Measurements from ENCODE around the gene KCNH2. TPM values are rescaled to one million over a fixed set of nuclear protein-coding genes. Genes with fewer than 3 reads are reported as not detected.

KCNH2 gene
- total and polyA plus RNA-seq, 12 donors: 50.2 to 126 (median 78.4) TPM

GRCh38 chr7:150970424-150970823 is 7.7 kb downstream of the KCNH2 start:
- ATAC-seq (no peak), DNase-seq (no peak)
- Histone ChIP-seq H3K9me3 (no peaks in the 10 kb centered on the region), H3K27me3 (peaks cover 8 to 47% (median 21%) of the 10 kb centered on the region in 7 donors), H3K4me3 (no peak overlapping the region), H3K27ac (peak overlapping the region in 6 of 10 donors; percentile 50 to 93 (median 76)), H3K36me3 (no peaks in the 10 kb centered on the region), H3K4me1 (peaks cover 25 to 98% (median 60%) of the 10 kb centered on the region in 9 donors)
- intact Hi-C loops (cut with DNase I): no loop called here
- no peak for TF ChIP-seq CTCF (IDR thresholded peaks at IDR 0.05)
- 69 to 70% methylated on average over 11 of the region's 11 CpGs for WGBS, 2 donors

- DNase-seq (no peak), ATAC-seq (no peak)
- peaks cover 25 to 98% (median 65%) of the 10 kb centered on the region in 9 donors for H3K4me1 ChIP-seq
- WGBS, 2 donors: 60 to 71% methylated on average over 7 of the region's 7 CpGs
- H3K9me3 ChIP-seq: no peaks in the 10 kb centered on the region
- H3K36me3 ChIP-seq: no peaks in the 10 kb centered on the region
- intact Hi-C loops (cut with DNase I): loop anchor here in 2 of 10 donors (5.0 to 10.0 kb wide), 3 partner anchors 45 to 145 kb away; no protein-coding TSS in a partner anchor
- H3K27ac ChIP-seq: peak overlapping the region in 7 of 10 donors; percentile 29 to 93 (median 58)
- no peak overlapping the region for H3K4me3 ChIP-seq
- H3K27me3 ChIP-seq: peaks cover 0 to 38% (median 12%) of the 10 kb centered on the region in 7 donors
- no peak for TF ChIP-seq CTCF (IDR thresholded peaks at IDR 0.05)
Measured at GRCh38 chr7:150969475-150969874, 8.6 kb downstream of the KCNH2 start.

GRCh38 chr7:150968734-150969372 is 9.3 kb downstream of the KCNH2 start:
- peaks cover 21 to 98% (median 66%) of the 10 kb centered on the region in 9 donors for H3K4me1 ChIP-seq
- DNase-seq (no peak), ATAC-seq (no peak)
- H3K27me3 ChIP-seq: peaks cover 0 to 31% (median 7%) of the 10 kb centered on the region in 7 donors
- H3K4me3 ChIP-seq: no peak overlapping the region
- TF ChIP-seq CTCF (IDR thresholded peaks at IDR 0.05): no peak
- no peaks in the 10 kb centered on the region for H3K36me3 ChIP-seq
- H3K27ac ChIP-seq: peak overlapping the region in 7 of 10 donors; percentile 19 to 93 (median 58)
- WGBS, 2 donors: 48 to 52% methylated on average over 16 of the region's 16 CpGs
- intact Hi-C loops (cut with DNase I): loop anchor here in 2 of 10 donors (5.0 to 10.0 kb wide), 3 partner anchors 46 to 146 kb away; no protein-coding TSS in a partner anchor
- H3K9me3 ChIP-seq: no peaks in the 10 kb centered on the region

- 58 to 60% methylated on average over 15 of the region's 15 CpGs for WGBS, 2 donors
- Histone ChIP-seq H3K9me3 (no peaks in the 10 kb centered on the region), H3K27ac (peak overlapping the region in 7 of 10 donors; percentile 36 to 93 (median 86)), H3K4me3 (no peak overlapping the region), H3K27me3 (peaks cover 0 to 25% (median 5%) of the 10 kb centered on the region in 7 donors), H3K4me1 (peaks cover 20 to 98% (median 68%) of the 10 kb centered on the region in 9 donors), H3K36me3 (no peaks in the 10 kb centered on the region)
- ATAC-seq: peak in 1 of 8 donors; percentile 20
- DNase-seq: peak in 1 of 2 donors; percentile 59
- intact Hi-C loops (cut with DNase I): loop anchor here in 2 of 10 donors (5.0 to 10.0 kb wide), 3 partner anchors 47 to 147 kb away; no protein-coding TSS in a partner anchor
- no peak for TF ChIP-seq CTCF (IDR thresholded peaks at IDR 0.05)
Measured at GRCh38 chr7:150968056-150968733, 9.9 kb downstream of the KCNH2 start.
